Liver (tissue), 9 donors: ENCODE measurements around the gene MCTP2. TPM values are rescaled to one million over a fixed set of nuclear protein-coding genes. Genes with fewer than 3 reads are reported as not detected.

Experiments used
- DNase-seq: peaks from one replicate; pipeline ENCODE4 v3.0.0-alpha.2; 2017; ENCODE audit warnings: low spot score
- H3K27ac ChIP-seq, 2 donors: one replicate each; pipeline ENCODE4 v1.7.0; 2013; ENCODE audit warnings: inconsistent platforms in 2 of 2, low read length in 2 of 2, control low read depth in 1 of 2, low read depth in 1 of 2, mild to moderate bottlenecking in 1 of 2
- H3K27me3 ChIP-seq, 4 donors: one replicate each; pipeline versions ENCODE4 v1.6.1 to v1.7.0; 2013; ENCODE audit warnings: low read length in 3 of 4, inconsistent platforms in 1 of 4, mild to moderate bottlenecking in 1 of 4, moderate library complexity in 1 of 4; ENCODE audit not compliant: control insufficient read depth in 4 of 4, insufficient read depth in 4 of 4
- H3K36me3 ChIP-seq, 4 donors: one replicate each; pipeline versions ENCODE4 v1.6.1 to v1.7.0; 2013; ENCODE audit warnings: low read length in 3 of 4, mild to moderate bottlenecking in 3 of 4, low read depth in 1 of 4, moderate library complexity in 1 of 4; ENCODE audit not compliant: control insufficient read depth in 4 of 4, insufficient read depth in 3 of 4
- H3K4me1 ChIP-seq, 4 donors: one replicate each; pipeline versions ENCODE4 v1.6.1 to v1.7.0; 2013; ENCODE audit warnings: low read length in 3 of 4, mild to moderate bottlenecking in 3 of 4, moderate library complexity in 1 of 4; ENCODE audit not compliant: control insufficient read depth in 4 of 4, insufficient read depth in 4 of 4
- H3K4me3 ChIP-seq, 3 donors: one replicate each; pipeline versions ENCODE4 v1.6.1 to v1.7.0; 2013; ENCODE audit warnings: low read length in 3 of 3, control low read depth in 1 of 3, low read depth in 1 of 3, mild to moderate bottlenecking in 1 of 3
- H3K9ac ChIP-seq, 2 donors: one replicate each; pipeline ENCODE4 v1.7.0; 2013; ENCODE audit warnings: low read length in 2 of 2, mild to moderate bottlenecking in 2 of 2, moderate library complexity in 2 of 2, control low read depth in 1 of 2, low read depth in 1 of 2
- H3K9me3 ChIP-seq, 4 donors: one replicate each; pipeline versions ENCODE4 v1.6.1 to v1.7.0; 2013; ENCODE audit warnings: low read length in 3 of 4; ENCODE audit not compliant: control insufficient read depth in 4 of 4
- ATF3 ChIP-seq: IDR thresholded peaks from 2 replicates; pipeline ENCODE4 v1.6.1; 2016; ENCODE audit warnings: antibody characterized with exemption
- CTCF ChIP-seq: fragments of 150-350 bp; IDR thresholded peaks from 2 replicates; pipeline ENCODE4 v1.5.1; 2017; ENCODE audit warnings: improper control_type of control experiment, low read depth, low read length; ENCODE audit not compliant: missing input control
- EGR1 ChIP-seq, 2 donors: IDR thresholded peaks; 2 replicates each; pipeline ENCODE4 v1.6.1; 2016 to 2018; ENCODE audit warnings: antibody characterized with exemption in 2 of 2, low read depth in 2 of 2
- FOXA1 ChIP-seq: IDR thresholded peaks from 2 replicates; pipeline ENCODE4 v1.6.1; 2016; ENCODE audit warnings: antibody characterized with exemption
- FOXA2 ChIP-seq: IDR thresholded peaks from 2 replicates; pipeline ENCODE4 v1.6.1; 2016; ENCODE audit warnings: antibody characterized with exemption
- GABPA ChIP-seq, 2 donors: IDR thresholded peaks in 1 of 2; conservative IDR thresholded peaks in 1 of 2; 2 replicates each; pipeline ENCODE4 v1.6.1; 2016; ENCODE audit warnings: antibody characterized with exemption in 2 of 2, mild to moderate bottlenecking in 1 of 2, moderate library complexity in 1 of 2
- HNF4A ChIP-seq, 2 donors: conservative IDR thresholded peaks; 2 replicates each; pipeline ENCODE4 v1.6.1; 2016; ENCODE audit warnings: antibody characterized with exemption in 2 of 2, mild to moderate bottlenecking in 2 of 2
- HNF4G ChIP-seq: IDR thresholded peaks from 2 replicates; pipeline ENCODE4 v1.6.1; 2016; ENCODE audit warnings: antibody characterized with exemption
- JUND ChIP-seq, 2 donors: IDR thresholded peaks; 2 replicates each; pipeline ENCODE4 v1.6.1; 2016; ENCODE audit warnings: antibody characterized with exemption in 2 of 2
- NR2F2 ChIP-seq: IDR thresholded peaks from 2 replicates; pipeline ENCODE4 v1.6.1; 2016; ENCODE audit warnings: antibody characterized with exemption
- REST ChIP-seq: IDR thresholded peaks from 2 replicates; pipeline ENCODE4 v1.6.1; 2016; ENCODE audit warnings: antibody characterized with exemption, mild to moderate bottlenecking
- RXRA ChIP-seq, 2 donors: IDR thresholded peaks; 2 replicates each; pipeline ENCODE4 v1.6.1; 2017 to 2018; ENCODE audit warnings: antibody characterized with exemption in 2 of 2, mild to moderate bottlenecking in 1 of 2
- TAF1 ChIP-seq: conservative IDR thresholded peaks from 2 replicates; pipeline ENCODE4 v1.6.1; 2016; ENCODE audit warnings: antibody characterized with exemption, mild to moderate bottlenecking
- WGBS: extraction: QIAGEN DNeasy Blood & Tissue Kit; methylation state at CpG from one replicate; pipeline ENCODE4 v1.1.7; 2013; 5-methylcytosine and 5-hydroxymethylcytosine counted together
- polyA plus RNA-seq, 2 donors: library from polyadenylated mRNA; stranded (reverse) in 1 of 2; unstranded in 1 of 2; fragments of 200-250 nt in 1 of 2; fragments of >200 nt in 1 of 2; fragmentation: Nextera tagmentation in 1 of 2; extraction: Ambion mirVana in 1 of 2; gene quantifications; one replicate each; pipeline versions ENCODE4 v1.2.1 to v1.2.3, GENCODE V29; 2013 to 2015
- total RNA-seq, 2 donors: library from RNA; depleted of rRNA; stranded (reverse); fragments of >200 nt; gene quantifications; one replicate each; pipeline ENCODE4 v1.2.3, GENCODE V29; 2014
- TF ChIP-seq, protein P1 (sequence below): IDR thresholded peaks from 2 replicates; pipeline ENCODE4 v1.6.1; 2016; ENCODE audit warnings: antibody characterized with exemption
- TF ChIP-seq, protein P2 (sequence below): IDR thresholded peaks from 2 replicates; pipeline ENCODE4 v1.6.1; 2016; ENCODE audit warnings: antibody characterized with exemption
- donor health status: healthy.
- donor health status: healthy.
- donor health status: healthy.
- donor health status: healthy.
- donor health status: healthy.

Gene MCTP2
- total and polyA plus RNA-seq, 4 donors = 0.43 to 9.9 (median 3.5) TPM

DNA sequence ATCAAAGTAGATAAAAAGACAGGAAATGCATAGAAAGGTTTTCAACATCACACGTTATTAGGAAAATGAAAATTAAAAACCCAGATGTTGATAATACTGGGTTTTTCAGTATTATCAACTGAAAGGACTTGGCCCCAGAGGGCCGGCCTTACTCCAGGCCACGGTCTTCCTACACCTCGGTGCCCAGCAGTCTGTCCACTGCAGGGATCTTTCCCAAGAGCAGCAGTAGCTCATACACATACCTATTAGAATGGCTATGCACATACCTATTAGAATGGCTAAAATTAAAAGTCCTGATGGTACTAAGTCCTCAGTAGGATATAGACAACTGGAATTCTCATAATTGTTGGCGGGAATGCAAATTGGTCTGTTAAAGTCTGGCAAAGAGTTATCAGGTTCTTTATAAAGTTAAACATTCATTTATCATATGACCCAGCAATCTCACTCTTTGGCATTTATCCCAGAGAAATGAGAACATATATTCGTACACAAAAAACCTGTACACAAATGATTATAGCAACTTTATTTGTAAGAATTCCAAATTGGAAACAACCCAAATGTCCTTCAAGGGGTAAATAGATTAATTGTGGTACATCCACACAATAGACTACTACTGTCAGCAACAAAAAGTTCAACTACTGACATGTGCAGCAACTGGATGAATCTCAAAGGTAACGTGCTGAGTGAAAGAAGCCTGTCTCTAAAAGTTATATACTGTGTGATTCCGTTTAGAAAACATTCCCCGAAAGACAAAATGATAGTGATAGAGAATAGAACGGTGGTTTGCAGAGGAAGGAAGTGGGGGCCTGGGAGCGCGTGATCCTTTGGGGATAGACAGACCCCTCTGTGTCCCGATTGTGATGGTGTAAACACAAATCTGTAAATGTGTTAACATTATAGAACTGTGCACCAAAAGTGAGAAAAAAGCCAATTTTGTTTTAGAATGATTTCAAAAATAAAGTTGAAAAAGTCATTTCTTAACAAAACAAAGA lies 62.3 kb downstream of the MCTP2 start:
- DNase-seq = no peak
- Histone ChIP-seq H3K9ac (no peak overlapping the region), H3K4me1 (no peaks in the 10 kb centered on the region), H3K27ac (no peak overlapping the region), H3K27me3 (no peaks in the 10 kb centered on the region), H3K4me3 (no peak overlapping the region), H3K9me3 (no peaks in the 10 kb centered on the region), H3K36me3 (no peaks in the 10 kb centered on the region)
- TF ChIP-seq RXRA (IDR thresholded peaks at IDR 0.05) (no peak), HNF4G (no peak), NR2F2 (no peak), HNF4A (conservative IDR thresholded peaks at IDR 0.05) (no peak), GABPA (IDR thresholded peaks at IDR 0.05 in 1 of 2, conservative IDR thresholded peaks at IDR 0.05 in 1 of 2) (no peak), CTCF (no peak), ATF3 (no peak), EGR1 (IDR thresholded peaks at IDR 0.05; ENCODE audit: low read depth in 2 of 2) (no peak), REST (no peak), TAF1 (no peak), JUND (IDR thresholded peaks at IDR 0.05) (no peak)
- TF ChIP-seq, protein P1, sequence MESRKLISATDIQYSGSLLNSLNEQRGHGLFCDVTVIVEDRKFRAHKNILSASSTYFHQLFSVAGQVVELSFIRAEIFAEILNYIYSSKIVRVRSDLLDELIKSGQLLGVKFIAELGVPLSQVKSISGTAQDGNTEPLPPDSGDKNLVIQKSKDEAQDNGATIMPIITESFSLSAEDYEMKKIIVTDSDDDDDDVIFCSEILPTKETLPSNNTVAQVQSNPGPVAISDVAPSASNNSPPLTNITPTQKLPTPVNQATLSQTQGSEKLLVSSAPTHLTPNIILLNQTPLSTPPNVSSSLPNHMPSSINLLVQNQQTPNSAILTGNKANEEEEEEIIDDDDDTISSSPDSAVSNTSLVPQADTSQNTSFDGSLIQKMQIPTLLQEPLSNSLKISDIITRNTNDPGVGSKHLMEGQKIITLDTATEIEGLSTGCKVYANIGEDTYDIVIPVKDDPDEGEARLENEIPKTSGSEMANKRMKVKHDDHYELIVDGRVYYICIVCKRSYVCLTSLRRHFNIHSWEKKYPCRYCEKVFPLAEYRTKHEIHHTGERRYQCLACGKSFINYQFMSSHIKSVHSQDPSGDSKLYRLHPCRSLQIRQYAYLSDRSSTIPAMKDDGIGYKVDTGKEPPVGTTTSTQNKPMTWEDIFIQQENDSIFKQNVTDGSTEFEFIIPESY = no peak
- WGBS = 60% methylated on average over 13 of the region's 13 CpGs

DNA sequence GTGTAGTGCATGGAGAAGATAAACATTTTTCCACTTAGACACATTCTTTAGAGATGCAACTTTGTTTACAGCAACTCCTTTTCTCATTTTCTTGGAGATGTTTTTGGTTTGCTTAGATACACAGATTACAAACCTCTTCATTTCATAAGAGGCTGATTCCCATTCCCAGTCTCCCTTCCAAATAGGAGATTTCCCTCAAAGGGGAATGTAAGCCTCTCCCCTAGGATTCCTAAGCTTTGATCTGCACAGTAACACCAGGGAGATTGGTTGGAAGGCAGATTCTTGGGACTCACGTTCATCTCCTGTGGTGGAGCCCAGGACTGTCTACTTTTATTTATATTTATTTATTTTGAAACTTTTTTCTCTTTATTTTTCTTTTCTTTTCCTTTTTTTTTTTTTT lies 63.2 kb downstream of the MCTP2 start:
- no peak overlapping the region for H3K27ac ChIP-seq
- no peaks in the 10 kb centered on the region for H3K9me3 ChIP-seq
- no peaks in the 10 kb centered on the region for H3K4me1 ChIP-seq
- H3K4me3 ChIP-seq = no peak overlapping the region
- no peak for DNase-seq
- no peak overlapping the region for H3K9ac ChIP-seq
- TF ChIP-seq FOXA2 (no peak), FOXA1 (no peak), TAF1 (no peak), ATF3 (no peak), EGR1 (IDR thresholded peaks at IDR 0.05; ENCODE audit: low read depth in 2 of 2) (no peak), HNF4G (no peak)
- TF ChIP-seq, protein P2, sequence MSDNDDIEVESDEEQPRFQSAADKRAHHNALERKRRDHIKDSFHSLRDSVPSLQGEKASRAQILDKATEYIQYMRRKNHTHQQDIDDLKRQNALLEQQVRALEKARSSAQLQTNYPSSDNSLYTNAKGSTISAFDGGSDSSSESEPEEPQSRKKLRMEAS = no peak
- WGBS = 63% methylated on average over 1 of the region's 1 CpG
- no peaks in the 10 kb centered on the region for H3K27me3 ChIP-seq
- no peaks in the 10 kb centered on the region for H3K36me3 ChIP-seq
